Hindlimb muscle (tissue), 1 donor: ENCODE data around the gene SGPL1. TPM values are rescaled to one million over a fixed set of nuclear protein-coding genes. Genes with fewer than 3 reads are reported as not detected.
"Not testable (repeated sequence)": the region's sequence is repeated elsewhere in the genome, so short reads cannot be mapped to it uniquely, and the experiment has no call there.

ENCODE experiments used
- DNase-seq: peaks from one replicate; pipeline ENCODE4 v3.0.0-alpha.2; 2013
- polyA plus RNA-seq: library from polyadenylated mRNA; unstranded; fragments of 120-200 nt; gene quantifications from one replicate; pipeline ENCODE4 v1.2.1, GENCODE V29; 2013; ENCODE audit not compliant: insufficient read length

Gene SGPL1
- polyA plus RNA-seq, 1 donor = 31.7 TPM

DNA sequence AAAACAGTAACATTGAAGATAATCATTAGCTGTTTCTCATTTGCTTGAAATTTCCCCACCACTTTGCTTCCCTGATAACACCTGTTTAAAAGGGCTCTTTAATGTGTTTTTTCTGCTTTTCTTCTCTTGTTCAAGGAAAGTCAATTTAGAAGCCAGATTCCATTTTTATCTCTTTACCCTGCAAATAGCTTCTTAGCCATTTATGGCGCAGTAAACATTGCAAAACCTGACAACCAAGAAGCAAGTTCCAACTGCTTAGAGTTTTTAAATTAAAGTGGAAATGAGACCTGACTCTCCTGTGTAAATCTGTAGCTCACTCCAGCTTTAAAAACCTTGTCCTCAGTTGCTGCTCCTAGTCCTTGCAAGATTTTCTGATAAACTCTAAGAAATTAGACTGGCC lies 30.1 kb downstream of the SGPL1 start:
- no peak for DNase-seq

DNA sequence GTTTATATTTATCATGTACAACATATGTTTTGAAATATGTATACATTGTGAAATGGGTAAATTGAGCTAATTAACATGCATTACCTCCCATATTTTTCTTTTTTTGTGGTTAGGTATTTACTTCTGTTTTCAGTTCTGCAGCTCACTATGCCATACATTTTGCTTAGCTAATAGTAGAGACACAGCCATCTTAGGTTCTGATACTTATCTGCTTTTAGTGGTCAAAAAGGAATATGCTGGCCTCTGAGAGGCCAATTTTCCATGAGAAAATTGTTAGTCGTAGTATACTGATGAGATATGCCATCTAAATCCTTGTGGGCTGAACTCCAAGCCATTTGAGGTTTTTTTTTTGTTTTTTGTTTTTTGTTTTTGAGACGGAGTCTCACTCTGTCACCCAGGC lies 31.0 kb downstream of the SGPL1 start:
- no peak for DNase-seq

DNA sequence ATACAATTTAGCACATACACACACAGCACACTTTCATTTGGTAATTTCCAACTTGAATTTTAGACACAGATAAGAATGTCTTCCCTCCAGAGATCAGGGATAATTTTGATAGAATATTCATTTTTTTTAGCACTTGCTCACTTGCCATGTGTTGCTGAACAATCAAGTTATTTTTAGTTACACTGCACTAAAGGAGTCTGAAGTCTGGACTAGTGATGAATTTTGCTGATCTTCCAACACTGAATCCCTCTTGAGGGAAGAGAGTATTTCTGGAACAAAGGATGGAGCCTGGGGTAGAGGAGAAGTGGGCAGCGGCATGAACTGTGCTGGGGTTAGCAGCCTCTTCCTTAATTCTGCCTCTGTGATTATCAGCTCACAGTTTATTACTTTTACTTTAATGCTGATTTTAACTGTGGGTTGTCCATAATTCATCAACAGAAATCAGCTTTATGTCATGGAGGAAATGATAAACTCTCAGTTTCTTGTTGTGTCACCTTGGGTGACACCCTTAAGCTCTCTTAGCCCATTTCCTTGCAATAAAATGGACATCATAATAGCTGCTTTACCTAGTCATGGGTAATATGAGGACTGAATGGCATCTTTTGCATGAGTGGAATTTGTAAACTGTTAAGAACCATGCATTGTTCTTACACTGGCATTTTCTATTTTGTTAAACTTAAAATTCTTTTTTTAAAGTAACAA lies 32.1 kb downstream of the SGPL1 start:
- no peak for DNase-seq

DNA sequence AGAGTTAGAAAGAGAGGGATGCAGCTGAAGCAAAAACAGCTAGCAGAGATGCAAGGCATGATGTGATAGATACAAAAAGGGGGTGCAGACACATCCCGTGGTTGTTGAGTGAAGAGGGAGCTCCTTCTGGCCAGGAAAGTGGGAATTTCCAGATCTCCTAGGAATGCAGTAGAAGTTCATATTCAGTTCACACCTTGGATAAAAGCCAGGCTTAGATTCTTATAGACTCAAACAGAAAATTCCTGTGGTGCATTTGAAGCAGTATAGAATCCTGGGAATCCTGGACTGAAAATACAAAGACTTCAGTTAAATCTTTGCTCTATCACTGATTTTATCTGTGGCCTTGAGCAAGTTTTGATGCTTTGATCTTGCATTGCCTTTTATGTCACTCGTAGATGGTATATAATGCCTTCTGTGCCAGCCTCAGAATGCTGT lies 33.9 kb downstream of the SGPL1 start:
- DNase-seq = no peak

DNA sequence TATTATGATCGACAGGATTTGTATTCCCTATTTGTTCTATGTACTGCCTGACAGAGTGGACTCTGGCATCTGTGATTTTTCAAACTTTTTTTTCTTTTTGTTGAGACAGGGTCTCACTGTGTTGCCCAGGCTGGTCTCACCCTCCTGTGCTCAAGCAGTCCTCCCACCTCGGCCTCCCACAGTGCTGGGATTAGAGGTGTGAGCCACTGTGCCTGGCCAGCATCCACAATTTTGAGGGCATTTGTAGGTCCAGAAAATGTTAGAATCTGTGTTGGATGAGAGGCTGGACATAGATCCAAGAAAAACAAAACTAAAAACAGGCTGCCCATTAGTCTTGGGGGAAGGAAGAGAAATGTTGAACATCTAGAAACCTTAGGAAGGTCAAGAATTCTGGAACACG lies 34.3 kb downstream of the SGPL1 start:
- DNase-seq = no peak

DNA sequence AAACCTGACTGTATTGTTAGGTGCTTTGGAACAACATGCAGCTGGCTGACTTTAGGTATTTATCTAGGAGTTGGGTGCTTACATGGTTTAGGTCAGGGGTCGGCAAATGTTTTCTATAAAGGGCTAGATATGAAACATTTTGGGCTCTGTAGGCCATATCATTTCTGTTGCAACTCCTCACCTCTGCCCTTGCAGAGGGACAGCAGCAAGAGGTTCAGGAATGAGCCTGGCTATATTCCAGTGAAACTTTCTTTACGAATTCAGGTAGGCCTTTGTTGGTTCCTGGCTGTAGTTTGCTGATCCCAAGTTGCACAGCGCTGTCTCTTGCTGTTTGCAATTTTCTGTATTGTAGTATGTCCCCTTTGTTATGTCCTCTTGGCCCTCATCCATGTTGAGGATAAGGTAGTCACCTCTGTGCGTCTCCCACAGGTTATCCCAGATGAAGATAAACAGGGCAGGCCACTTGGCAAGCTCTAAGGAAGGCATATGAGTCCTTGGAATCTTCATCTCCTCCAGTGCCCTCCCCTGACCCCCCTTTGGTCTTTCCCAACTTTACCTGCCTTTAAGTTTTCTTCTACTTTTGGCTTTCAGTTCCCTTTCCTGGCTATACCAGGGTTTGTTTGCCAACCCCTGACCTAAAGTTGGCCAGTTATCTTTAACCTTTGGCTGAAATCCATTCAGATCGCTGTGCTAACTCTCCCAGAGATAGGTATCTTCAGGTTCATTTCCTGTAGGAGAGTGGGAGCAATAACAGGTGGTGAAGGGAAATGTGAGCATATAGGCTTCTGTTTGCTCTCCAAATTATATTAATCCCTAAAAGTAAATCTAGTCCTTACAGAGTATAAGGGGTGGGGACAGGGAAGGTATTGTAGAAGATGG lies 36.1 kb downstream of the SGPL1 start:
- DNase-seq = no peak

DNA sequence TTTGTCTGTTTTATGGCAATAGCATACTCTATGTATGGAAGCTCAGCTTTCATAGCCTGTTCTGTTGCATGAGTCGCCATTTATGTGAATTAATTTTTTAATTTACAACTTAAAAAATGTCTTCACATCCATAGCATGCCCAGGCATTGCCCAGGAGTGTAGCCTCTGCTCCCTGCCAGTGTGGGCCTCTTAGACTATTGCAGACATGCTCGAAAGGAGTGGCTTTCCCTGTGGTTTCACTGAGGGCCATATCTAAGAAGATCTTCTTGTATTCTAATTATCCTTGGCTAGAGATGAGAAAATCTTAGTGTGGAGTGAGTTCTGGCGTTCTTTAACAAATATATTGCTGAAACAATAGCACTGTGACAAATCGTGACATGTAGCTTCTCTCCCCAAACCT lies 37.3 kb downstream of the SGPL1 start:
- DNase-seq = no peak

DNA sequence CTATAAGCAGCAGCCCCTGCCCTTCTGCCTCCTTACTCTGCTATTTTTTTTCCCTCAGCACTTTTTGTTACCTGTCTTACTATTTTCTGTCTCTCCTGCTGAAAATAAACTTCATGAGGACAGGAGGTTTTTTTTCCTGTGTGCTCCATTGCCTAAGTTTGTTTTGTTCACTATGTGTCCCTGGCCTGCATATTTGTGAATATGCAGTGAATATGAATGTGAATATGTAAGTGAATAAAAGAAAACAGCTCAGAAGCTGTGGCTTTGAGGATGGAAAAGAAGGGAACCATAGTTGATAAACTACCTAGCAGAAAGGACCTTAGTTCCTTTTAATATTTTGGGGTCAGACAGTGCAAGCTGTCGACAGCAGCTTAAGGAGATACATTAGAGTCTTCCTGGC lies 37.7 kb downstream of the SGPL1 start:
- no peak for DNase-seq

DNA sequence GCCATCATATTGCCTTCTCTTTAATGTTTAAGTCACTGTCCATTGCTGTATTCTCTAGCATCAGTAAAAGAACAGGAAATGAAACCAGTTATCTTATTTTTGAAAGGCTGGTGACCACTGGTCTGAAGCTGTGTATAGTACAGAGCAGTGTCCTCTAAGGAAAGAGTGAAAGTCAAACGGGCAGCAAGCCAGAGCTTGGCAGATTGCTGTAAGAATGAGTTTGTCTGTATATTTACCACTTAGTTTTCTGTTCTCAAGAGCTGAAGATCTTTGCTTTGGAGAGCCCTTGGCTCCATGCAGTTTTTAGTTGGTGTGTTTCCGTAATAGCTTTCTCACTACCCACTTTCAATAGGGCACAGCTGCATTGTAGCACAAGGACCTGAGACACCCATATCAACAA lies 40.7 kb downstream of the SGPL1 start:
- DNase-seq = no peak

DNA sequence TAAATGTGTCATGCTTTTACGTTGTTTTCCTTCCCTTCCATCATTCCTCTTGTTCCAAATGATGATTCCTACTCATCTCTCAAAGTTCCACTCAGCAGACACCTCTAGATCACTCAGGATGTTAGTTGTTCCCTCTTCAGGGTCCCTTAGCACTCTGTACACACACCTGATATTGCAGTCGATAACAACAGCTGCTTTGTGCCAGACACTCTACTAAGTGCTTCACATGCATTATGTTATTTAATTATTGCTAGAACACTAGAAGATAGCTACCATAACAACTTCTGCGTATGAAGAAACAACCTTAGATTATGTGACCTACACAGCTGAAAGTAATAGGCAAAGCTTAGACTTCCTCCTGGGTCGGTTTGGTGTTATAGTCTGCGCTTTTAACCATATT lies 43.0 kb downstream of the SGPL1 start:
- DNase-seq = no peak

DNA sequence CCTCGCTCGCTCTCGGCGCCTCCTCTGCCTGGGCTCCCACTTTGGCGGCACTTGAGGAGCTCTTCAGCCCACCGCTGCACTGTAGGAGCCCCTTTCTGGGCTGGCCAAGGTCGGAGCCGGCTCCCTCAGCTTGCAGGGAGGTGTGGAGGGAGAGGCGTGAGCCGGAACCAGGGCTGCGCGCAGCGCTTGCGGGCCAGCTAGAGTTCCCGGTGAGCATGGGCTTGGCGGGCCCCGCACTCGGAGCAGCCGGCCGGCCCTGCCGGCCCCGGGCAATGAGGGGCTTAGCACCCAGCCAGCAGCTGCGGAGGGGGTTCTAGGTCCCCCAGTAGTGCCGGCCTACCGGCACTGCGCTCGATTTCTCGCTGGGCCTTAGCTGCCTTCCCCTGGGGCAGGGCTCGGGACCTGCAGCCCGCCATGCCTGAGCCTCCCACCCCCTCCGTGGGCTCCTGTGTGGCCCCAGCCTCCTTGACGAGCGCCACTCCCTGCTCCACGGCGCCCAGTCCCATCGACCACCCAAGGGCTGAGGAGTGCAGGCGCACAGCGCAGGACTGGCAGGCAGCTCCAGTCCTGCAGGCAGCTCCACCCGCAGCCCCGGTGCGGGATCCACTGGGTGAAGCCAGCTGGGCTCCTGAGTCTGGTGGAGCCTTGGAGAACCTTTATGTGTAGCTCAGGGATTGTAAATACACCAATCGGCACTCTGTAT lies 45.9 kb downstream of the SGPL1 start:
- not testable (repeated sequence) for DNase-seq

DNA sequence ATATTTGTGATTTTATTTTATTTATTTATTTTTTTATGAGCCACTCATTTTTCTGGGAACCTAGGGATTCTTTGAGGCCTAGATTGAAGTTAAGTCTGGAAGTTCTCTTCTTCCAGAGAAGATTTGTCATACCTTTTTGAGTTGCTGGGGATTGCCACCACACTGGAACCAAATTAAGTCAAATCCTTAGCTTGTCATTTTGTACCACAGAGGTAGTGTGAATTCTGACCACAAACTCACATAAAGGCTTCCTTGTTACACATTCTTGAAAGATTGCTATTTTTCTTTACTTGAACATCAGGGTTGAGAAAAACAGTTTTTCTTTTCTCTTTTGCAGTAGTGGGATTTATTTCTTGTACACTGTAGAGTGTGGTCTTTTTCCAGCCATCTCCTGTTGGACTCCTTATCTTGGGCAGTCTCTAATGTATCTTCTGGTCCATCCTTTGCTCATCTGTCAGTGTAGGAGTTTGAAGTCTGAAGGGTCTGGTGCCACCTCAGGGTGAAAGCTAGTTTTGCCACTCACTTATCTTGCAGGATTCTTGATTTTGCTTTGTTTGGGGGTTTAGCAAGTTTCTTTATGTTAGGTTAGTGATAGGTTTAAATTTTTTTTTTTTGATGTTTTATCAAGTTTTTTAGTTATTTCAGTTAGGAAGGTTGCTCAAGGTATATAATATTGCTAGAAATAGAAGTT lies 47.9 kb downstream of the SGPL1 start:
- DNase-seq = no peak

DNA sequence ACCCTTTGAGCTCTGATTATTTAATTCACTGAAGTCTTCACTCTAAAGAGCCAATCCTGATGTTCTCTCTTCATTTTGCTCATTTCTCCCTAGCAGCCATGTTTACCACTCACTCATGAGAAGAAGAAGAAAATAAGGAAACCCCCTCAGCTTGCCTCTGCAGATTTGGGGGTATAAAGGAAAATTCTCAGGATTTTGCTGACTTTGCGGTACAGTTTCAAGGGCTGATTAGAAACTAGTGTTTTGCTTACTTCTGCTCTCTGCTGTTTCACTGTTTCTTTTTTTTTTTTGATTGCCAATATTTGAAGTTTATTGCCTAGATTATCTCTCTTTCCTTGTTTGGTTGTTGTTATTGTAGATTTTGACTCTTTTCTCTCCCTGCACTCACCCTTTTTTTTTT lies 49.2 kb downstream of the SGPL1 start:
- no peak for DNase-seq

DNA sequence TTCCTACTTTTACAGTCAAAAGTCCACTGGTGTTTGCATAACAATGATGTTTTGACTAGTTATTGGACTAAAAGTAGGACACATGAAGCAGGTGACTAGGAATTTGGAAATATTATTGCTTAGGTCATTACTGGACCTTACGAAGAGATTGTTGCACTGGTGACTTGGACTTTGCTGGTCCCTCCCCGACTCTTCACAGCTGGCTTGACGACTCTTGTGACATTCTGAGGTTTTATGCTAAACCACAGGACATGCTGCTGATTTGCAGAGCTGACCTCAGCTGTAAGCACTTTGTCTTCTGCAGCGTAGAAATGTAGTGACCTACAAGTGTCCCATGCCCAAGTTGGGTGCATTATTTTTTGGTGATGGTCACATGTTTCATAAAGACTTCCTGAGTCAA lies 50.7 kb downstream of the SGPL1 start:
- DNase-seq = no peak

DNA sequence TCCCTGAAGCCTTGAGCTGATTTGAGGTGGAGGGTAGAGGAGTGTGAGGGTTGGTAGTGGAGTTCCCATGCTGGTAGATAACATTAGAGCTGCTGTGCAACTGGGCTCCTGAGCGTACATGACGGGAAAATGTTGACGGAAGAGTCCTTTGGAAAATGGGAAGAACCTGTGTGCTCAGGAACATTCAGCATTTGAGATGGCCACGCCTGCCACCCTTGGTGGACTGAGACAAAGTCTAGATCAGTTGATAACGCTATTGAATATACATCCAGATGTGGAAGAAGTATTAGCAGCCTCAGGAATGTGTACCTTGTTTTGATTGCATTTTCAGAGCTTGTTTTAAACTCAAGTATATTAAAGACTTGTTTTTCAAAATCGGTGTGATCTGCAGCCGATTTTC lies 56.5 kb downstream of the SGPL1 start:
- DNase-seq = no peak

DNA sequence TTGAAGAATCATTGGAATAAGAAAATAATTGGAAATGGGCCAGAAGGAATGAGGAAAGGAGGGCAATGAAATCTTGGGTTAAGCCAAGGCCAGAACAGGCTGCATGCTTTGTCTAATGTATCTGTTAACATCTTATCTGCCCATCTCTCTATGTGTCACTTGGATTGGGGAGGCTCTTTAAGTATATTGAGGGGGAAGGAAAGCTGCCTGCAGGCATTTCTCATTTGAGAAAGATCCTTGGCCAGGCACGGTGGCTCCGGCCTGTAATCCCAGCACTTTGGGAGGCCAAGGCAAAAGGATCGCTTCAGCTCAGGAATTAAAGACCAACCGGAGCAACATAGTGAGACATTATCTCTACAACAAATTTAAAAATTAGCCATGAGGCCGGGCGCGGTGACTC lies 58.3 kb downstream of the SGPL1 start:
- no peak for DNase-seq

DNA sequence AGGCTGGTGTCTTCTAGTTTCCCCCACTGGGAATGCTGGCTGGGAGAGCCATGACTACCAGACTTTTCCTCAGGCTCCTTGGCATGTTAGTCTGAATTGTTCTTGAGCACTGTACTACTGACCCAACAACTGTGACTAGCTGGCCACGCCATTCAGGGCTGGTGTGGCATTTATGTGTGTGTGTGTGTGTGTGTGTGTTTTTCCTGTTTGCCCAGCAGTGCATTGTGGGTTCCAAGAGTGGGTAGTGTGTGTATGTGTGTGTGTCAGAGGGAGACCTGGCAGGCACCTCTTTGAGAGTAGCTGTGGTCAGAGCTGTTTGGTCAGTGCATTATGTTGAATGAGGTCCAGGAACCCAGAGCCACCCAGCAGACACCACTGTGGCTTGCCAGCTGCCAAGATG lies 63.5 kb downstream of the SGPL1 start:
- DNase-seq = no peak

DNA sequence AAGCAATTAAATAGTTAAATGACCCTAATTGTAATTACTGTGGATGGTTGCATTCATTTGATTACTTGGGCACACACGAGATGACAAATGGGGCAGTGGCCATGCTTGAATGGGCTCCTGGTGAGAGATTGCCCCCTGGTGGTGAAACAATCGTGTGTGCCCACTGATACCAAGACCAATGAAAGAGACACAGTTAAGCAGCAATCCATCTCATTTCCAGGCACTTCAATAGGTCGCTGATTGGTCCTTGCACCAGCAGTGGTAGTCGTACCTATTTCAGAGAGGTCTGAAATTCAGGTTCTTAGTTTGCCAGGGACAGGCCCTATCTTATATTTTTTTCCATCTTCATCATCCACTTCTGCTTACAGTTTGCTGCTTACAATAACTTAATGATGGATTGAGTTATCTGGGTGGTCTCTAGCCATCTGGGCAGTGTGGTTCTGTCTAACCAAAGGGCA lies 64.4 kb downstream of the SGPL1 start:
- peak; percentile 70 for DNase-seq

DNA sequence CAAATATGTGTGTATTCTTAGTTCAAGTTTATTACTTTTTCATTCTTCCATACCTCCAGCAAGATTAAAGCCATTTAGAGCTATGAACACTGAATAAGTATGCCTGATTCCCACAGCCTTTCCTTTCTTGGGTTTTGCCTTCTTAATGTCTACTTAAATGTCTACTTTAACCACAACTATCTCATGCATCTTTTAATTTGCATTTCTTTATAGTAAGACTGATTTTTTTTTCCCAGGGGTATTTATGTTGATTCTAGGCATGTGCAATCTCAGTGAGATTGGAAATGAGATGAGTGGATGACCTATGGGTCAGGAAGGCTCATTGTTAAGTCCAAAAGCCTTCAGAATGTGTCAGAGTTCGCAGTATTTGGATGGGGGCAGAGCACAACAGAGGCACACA lies 69.0 kb downstream of the SGPL1 start:
- no peak for DNase-seq

DNA sequence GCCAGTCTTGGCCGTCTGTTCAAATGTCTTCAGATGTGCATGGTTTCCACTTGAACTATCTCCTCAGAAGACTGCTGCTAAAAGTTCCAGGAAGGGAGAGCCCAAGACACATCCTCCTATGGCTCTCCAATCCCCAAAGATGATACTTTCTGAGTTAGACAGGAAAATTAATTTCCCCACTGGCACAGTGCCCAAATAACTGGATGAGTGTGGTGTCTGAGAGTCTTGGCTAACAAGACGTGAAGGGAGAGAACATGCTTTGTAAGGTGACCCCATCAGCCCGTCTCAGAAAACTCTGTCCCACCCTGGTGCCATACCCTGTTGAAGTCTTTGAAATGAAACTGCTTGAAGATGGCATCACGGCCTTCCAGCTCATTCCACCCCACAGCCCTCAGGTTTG lies 69.7 kb downstream of the SGPL1 start:
- DNase-seq = no peak

DNA sequence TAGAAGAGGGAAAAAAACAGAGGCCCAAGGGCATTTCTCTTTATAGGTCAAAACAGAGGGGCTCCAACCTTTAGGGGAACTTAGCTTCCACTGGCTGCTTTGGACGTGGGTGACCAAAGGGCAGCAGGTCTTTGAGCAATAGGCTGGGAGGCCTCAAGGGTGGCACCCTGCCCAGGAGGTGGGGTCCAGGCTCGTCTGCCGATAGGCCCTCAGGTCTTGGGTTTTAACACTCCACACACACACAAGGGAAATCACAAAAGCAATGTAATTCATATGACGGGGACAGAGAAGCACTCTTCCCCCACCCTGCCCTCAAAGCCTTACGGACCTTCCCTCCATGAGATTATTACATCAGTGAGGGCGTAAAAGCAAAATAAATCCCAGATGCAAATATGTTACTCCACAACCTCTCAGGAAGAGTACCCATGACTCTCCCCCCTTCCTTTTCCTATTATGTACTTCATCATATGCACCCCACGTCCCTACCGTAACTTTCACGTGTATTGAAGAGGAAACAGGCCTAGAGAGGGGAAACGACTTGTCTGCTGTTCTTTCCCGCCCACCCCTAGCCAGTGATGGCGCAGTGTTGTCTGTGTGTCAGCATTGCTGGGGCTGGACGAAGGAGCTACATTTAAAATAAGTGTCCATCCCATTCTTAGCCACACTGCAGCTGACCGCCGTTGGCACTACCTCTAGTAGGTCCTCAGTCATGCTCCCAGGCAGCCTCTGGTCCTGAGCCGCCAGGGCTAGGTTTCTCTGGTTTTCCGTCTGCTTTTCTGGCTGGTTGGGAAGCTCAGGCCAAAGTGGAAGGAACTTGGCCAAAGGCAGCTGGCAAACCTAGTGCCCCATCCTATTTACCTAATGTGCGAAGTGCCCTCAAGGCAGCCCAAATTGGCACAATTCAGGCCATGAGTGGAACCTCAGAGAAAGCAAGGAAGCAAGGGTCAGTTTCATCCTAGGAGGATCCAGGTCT lies 70.5 kb downstream of the SGPL1 start:
- DNase-seq = no peak
